Fibroblast of villous mesenchyme (primary cell): ENCODE results near the gene EPHB2. TPM values are rescaled to one million over a fixed set of nuclear protein-coding genes. Genes with fewer than 3 reads are reported as not detected.
A peak's percentile ranks its signal among the peaks of the same experiment; 100 is the strongest.

ENCODE experiments used
- DNase-seq: peaks from one replicate; pipeline ENCODE4 v3.0.0-alpha.2; 2010; ENCODE audit warnings: low read depth
- H3K4me3 ChIP-seq: 2 replicates; pipeline ENCODE4 v1.5.1; 2011; ENCODE audit warnings: low read depth, mild to moderate bottlenecking, low read length
- CTCF ChIP-seq: IDR thresholded peaks from 2 replicates; pipeline ENCODE4 v1.5.1; 2012; ENCODE audit warnings: low read depth, mild to moderate bottlenecking, low read length; ENCODE audit not compliant: insufficient read depth
- total RNA-seq: library from RNA; depleted of rRNA; stranded (reverse); fragments of >200 nt; gene quantifications from 2 replicates; pipeline ENCODE4 v1.2.3, GENCODE V29; 2012

Gene EPHB2
- total RNA-seq, 1 donor: 4.3 TPM

GRCh38 chr1:22709891-22710700 is 543 bp upstream of the EPHB2 start:
- TF ChIP-seq CTCF: no peak
- peak; percentile 82 for DNase-seq
- peak overlapping the region; percentile 61 for H3K4me3 ChIP-seq

- H3K4me3 ChIP-seq: peak overlapping the region; percentile 61
- no peak for DNase-seq
- no peak for TF ChIP-seq CTCF
These were observed 432 bp downstream of the EPHB2 start for GRCh38 chr1:22711071-22711470.

DNA sequence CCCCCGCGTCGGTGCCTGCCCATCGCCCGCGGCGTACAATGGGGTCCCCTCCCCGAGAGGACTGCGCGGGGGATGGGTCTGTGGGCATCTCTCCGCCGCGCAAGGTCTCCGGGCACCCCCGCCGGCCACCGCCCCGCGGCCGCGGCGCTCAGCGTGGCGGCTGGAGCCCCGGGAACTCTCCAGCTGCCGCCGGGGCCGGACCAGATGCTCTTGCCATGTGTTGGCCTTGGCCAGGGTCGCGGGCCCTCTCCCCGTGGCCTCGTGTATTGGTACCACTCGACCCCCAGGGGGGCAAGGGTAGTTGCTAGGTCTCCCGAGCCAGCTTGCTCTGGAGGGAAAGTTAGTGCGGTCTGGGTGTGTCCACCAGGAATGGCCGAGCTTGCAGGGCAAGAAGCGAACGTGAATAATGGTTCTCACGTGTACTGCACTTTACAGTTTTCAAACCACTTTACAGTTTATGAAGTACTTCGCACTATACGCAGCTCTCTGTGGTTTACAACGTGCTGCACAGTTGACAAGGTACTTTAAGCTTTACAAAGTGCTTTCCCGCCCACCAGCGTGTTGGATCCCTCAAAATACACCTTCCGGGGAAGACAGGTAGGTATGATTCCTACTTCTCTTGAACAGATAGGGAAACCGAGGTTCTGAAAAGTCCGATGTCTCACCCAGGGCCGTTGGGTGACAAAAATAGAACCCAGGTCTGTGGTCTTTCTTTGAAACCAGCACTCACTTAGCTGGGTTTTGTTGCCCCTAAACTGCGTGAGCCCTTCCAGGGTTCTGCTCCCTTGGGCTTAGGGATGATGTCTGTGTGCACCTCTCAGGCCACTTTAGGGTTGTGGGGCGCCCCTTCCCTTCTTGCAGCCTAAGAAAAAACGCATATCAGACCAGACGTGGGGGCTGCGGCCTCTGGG is 1.2 kb downstream of the EPHB2 start:
- no peak for TF ChIP-seq CTCF
- H3K4me3 ChIP-seq: peak overlapping the region; percentile 61
- DNase-seq: peak; percentile 44

DNA sequence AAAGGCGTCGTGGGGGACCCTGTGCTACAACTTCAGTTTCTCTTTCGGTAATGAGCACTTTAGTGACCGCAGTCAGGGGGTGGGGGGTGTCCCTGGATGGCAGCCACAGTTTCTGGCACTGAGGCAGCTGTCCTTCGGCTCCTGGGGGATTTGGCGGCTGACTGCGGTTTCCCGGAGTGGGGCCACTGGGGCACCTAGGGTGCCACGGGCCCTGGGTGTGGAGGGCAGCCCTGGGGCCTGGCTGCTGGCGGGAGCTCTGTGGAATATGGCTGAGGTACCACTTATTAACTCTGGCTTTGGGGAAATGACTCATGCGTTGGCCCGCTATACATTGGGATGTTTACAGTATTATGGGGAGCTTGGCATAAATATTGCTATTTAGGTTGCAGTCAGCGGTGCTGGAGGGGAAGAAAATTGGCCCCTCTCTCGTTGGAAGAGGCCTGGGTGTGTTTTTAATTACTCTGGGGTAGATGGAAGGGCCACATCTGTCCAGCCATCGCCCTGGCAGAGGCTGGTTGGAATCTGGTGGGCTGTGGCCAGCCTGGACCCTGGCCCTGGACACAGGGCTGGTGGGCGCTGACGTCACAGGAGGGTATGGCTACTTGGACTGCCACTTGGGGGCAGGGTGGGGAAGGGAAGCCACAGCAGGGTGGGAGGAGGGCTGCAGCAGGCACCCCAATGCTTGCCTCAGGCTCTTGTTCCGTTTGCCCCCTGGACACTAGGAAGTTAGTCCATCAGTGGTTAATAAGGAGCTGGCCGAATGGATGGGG is 2.0 kb downstream of the EPHB2 start:
- peak; percentile 61 for DNase-seq
- H3K4me3 ChIP-seq: peak overlapping the region; percentile 61

GRCh38 chr1:22714455-22714854 is 3.8 kb downstream of the EPHB2 start:
- H3K4me3 ChIP-seq: no peak overlapping the region
- no peak for DNase-seq
- TF ChIP-seq CTCF: no peak

More for the DNA sequence above, 2.0 kb downstream of the EPHB2 start:
- peak; percentile 9 for TF ChIP-seq CTCF

- no peak overlapping the region for H3K4me3 ChIP-seq
- no peak for TF ChIP-seq CTCF
- DNase-seq: no peak
These were observed 6.6 kb downstream of the EPHB2 start for GRCh38 chr1:22717037-22717760.
